SKM-1 treated with dmso at 0.1 percent for 144 hours (cell line): Measurements from ENCODE around the gene ELK3.

Experiments
- DNase-seq: peaks from one replicate; lab custom pipeline; 2025; ENCODE audit not compliant: unreplicated experiment; lab: John Stamatoyannopoulos, UW

Gene ELK3

GRCh38 chr12:96211988-96212387, 17.8 kb downstream of the ELK3 start:
- DNase-seq = no peak

DNA sequence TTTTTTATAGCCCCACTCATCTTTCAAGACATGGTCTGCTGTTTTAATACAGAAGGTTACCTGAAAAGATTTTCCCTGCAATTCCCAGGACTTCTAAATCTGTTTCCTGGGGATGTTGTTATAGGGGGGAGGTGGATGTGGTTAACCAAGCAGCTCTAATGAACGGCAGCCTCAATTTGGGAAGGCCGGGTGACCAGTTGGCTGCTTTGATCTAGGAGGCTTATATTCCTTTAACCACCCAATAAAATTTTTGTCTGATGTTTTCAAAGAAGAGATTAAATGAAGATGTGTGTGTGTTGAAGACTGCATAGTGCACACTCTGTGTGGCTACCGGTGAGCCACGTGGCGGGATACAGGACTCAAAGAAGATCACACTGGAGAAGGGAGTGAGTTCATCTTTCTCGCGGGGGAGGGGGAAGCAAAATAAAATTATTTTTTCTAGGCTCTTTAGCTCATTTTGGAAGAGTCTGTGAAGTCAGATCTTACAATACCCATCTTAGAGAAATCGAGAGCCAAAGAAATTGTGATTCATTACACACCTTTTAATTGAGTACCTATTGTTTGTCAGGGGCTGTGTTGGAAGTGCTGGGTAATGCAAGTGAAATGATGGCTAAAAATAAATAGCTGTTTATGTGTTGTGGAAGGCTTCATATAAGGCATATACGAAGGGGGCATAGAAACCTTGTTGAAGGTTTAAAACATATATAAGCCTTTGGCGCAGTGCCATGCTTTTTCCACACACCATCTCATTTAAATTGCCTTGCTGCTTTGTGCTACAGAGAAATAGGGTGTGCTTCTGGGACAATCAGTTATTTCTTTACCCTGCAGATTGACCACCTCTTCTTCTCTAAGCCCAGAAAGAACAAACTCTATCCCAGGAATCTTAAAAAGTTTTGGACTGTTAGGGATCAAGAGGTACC, 18.5 kb downstream of the ELK3 start:
- no peak for DNase-seq

- no peak for DNase-seq
Measured at GRCh38 chr12:96213869-96214268, 19.7 kb downstream of the ELK3 start.

DNA sequence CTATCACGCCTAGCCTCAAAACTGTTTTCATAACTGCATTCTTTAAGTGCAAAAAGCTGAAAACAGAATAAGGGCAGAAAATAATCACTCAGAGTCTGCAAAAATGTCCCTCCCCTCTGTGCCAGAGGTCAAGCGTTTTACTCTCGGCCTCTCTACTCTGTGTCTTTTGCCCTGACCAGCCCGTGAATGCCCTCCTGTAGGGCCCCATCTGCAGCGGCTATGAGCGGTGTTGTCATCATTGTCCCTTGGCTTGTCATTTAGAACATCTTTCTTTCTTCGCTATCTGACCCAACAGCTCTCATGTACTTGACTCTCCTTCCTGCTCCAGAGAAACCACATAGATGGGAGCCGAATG, 21.7 kb downstream of the ELK3 start:
- DNase-seq = no peak

GRCh38 chr12:96218989-96219678, 25.0 kb downstream of the ELK3 start:
- no peak for DNase-seq

DNA sequence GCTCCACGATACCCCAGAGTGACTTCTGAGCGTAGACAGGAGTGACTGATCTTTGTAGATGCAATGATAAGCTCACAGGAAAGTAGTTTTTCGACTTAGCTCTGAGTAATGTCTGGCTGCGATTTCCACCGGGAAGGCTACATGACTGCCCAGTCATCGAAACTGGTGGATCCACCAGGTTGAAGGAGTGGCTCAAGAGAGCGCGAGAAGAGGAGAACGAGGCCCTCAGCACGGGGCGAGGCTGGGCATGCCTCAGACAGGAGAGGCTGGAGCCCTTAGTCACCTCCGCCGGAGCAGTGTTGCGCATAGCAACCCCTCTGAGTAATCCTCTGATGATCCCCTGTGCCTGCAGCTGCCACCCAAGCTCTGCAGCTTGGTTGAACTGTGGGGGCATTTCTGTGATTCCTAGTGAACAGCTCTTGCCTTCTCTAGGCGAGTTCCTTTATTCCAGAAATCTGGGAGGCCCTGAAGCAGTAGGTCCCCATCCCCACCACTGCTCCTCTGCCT, 25.6 kb downstream of the ELK3 start:
- DNase-seq = no peak

DNA sequence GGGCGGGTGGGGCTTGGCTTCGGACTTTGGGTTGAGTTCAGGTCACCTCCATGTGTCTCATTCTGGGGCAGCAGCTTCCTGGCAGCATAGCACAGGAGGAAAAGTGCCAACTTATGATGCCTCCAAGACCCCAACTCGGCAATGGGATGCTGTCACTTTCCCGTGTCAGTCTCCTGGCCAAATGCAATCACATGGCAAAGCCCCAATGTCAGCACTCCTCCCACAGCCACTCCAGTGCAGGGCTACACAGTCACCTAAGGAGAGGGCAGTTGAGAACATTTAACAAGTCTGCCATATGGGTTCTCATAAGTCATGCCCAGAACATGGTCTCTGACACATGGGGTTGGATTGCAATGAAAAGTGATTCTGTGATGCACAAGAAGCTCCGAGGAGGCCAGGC, 26.7 kb downstream of the ELK3 start:
- DNase-seq = no peak

- DNase-seq = no peak
Measured at GRCh38 chr12:96221391-96221790, 27.2 kb downstream of the ELK3 start.

GRCh38 chr12:96223411-96224218, 29.4 kb downstream of the ELK3 start:
- no peak for DNase-seq

GRCh38 chr12:96224219-96224615, 30.0 kb downstream of the ELK3 start:
- DNase-seq = no peak

DNA sequence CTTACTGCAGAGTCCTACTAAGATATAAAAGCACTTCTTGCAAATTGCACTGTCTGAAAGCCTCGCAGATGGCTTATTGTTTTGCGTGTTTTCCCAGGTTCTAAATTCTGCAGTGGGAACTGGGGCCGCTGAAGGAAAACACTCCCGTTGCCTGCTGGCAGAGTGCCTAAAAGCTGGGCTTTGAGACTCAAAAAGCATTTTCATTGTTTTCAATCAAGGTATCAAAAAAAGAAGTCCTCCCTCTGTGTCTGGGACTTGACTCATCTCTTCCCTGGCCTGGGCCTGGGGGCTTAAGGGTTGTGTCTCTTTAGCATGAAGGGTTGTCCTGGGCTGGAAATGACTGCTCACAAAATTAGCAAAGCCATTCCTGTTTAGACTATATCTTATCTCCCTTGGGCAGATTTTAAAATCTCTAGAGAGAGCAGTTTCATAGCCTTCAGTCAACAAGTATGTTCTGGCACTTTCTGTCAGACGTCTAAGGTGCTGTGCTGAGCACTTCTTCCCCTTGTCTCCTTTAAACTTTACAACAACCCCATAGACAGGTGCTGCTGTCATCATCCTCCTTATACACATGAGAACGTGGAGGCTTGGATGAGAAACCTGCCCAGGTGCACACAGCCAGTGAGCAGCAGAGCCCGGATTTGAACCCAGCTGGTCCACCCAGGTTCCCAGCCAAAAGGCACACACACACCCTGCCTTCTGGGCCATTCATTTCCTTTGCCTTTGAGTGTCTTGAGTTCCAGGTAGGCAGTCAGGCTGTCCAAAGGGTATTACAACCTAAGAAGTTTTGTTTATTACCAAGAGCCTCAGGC, 31.1 kb downstream of the ELK3 start:
- no peak for DNase-seq

DNA sequence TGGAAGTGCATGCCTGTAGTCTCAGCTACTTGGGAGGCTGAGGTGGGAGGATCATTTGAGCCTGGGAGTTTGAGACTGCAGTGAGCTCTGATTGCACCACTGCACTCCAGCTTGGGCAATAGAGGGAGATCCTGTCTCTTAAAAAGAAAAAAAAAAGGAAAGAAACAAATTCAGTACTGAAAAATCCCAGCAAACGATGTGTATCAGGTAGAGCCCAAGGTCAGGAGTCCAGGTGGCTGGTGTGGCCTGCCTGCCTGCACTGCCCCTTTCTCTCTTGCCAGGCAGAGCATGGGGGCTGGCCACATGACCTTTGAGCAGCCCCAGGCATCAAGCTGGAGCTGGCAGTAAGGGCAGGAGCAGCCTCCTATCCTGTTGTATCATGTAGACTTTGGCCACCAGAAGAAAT, 31.8 kb downstream of the ELK3 start:
- DNase-seq = no peak

GRCh38 chr12:96226401-96226800, 32.2 kb downstream of the ELK3 start:
- no peak for DNase-seq

DNA sequence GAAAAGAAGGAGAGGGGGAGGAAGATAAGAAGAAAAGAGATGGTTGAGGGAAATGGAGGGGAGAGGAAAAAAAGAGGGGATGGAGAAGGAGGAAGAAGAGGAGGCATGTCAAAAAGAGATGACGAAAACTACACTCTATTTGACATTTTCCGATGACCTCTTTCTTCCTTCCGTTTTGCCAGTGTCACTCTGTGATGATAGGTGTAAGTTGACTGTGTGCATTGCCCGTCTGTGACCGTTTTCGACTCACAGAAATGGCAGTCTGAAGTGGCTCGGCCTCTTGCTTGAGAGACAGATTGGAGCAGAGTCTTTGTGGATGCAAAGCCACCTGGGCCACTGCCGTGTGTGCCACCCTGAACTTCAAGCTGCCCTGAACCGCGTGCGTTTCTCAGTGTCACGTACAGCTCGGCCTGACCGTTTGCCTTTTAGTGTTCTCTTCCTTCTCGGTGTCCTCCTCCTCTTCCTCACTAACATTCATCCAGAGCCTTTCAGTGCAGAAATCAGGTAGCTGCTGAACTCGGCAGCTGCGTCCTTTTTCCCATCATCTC, 32.7 kb downstream of the ELK3 start:
- DNase-seq = no peak

DNA sequence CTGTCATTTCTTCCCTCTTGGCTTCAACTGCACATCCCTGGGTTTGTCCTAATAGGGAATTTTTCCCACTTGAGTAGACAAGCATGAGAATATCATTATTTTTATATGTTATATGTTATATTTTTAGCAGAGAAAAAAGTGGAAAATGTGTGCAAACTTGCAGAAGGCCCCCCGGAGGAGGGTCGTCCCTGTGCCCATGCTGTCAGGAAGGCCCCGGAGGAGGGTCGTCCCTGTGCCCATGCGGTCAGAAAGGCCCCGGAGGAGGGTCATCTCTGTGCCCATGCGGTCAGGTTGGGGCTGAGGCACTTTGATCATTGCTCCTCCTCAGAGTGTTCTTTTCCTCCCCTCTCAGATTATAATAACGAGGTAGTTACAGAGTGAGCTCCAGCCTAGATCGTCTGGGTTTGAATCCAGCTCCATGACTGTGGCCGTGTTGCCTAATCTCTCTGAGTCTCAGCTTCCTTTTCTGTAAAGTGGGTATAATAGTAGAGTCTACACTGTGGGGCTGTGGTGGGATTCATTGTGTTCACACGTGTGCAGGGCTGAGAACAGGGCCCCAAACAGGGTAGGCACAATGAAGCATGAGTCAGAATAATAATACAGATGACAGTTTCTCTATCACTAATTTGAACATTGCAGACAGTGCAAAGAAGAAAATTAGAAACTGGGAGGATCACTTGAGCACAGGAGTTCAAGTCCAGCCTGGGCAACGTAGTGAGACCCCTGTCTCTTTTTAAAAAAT, 33.4 kb downstream of the ELK3 start:
- DNase-seq = no peak

- no peak for DNase-seq
Measured at GRCh38 chr12:96228566-96229248, 34.5 kb downstream of the ELK3 start.

GRCh38 chr12:96230646-96231045, 36.5 kb downstream of the ELK3 start:
- no peak for DNase-seq

- DNase-seq = no peak
Measured at GRCh38 chr12:96233168-96233567, 39.0 kb downstream of the ELK3 start.

DNA sequence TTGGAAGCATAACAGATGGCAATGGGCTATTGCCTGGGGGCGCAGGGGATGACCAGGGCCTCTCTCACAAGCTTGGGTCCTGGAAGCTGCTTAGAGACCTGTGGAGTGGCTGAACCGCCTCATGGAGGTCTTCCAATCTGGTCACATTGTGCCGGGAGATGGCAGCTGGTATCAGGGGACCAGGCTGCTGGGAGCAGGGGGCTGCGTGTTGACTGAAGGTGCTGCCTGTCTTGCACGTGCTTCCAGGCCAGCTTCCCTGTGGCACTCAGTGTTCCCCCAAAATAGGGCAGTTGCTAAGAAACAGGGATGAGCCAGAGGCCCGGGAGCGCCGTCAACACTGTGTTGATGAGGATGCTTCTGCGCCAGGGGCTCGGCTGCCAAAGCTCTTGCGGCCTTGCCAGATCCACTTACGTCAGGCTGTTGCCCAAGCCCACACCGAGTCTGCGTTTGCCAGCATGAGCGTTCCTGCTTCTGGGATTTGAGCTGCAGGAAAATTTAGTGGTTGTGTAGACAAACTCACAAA, 39.8 kb downstream of the ELK3 start:
- no peak for DNase-seq
